GM19395 (cell line): ENCODE data around the gene SBF2.
A peak's percentile ranks its signal among the peaks of the same experiment; 100 is the strongest.
"Not testable (repeated sequence)": the region's sequence is repeated elsewhere in the genome, so short reads cannot be mapped to it uniquely, and the experiment has no call there.

Source experiments
- ATAC-seq: cut with Tn5 transposase; IDR thresholded peaks from one replicate; pipeline ENCODE4 v1.9.1; 2021; ENCODE audit warnings: mild to moderate bottlenecking, moderate library complexity; ENCODE audit not compliant: unreplicated experiment

SBF2 gene

DNA sequence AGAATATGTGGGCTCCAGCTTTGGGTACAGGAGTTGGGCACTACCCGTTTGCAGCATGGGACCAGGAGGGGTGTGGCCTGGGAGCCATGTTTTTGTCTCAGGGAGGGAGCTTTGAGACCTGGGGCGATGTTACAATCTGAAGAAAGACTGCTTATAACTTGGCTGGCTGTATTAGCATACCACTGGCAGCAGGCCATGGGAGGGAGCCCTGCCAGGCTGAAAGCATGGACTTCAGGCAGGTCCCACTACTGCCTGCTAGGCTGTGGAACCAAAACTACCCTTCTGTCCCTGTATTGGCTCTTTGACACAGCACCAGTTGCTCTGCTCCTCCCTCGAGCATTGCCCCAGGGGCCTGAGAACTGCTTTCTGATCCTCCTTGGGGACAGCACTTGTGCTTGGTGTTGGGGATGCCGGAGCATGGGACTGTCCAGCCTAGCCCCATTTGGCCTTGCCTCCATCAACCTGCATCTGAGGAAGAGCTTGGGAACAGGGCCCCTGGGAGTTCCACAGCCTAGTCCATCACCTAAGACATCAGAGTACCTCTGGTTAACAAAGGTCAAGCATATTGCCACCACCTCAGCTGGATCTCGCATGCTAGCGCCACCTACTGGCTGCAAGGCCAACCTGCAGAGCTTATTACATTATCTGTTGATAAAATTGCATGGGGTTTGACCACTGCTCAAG, 217.4 kb downstream of the SBF2 start:
- ATAC-seq: peak; percentile 85

DNA sequence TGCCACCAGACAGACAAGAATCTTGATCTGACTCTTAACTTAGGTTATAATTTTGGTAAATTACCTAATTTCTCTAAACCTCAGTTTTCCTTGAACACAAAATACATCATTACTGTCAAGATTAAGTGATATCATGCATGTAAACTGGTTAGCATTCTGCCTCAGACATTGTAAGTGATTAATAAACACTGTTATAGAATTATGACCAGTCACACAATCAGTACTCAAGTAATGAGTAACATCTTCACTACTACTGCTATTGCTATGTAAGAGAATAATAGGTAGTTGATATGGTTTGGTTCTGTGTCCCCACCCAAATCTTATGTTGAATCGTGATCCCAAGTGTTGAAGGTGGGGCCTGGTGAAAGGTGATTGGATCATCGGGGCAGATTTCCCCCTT, 218.9 kb downstream of the SBF2 start:
- no peak for ATAC-seq

DNA sequence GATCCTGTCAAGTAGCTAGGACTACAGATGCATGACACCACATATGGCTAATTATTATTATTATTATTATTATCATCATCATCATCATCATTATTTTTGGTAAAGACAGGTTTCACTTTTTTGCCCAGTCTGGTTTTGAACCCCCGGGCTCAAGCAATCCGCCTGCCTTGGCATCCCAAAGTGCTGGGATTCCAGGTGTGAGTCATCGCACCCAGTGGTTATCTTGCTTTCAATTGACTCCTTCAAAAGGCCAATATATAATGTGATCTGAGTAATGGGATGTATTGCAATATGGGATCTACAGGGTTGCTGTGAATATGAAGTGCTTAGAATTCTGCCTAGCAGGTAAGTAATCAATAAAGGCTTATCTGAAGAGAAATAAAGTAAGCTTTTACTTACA, 221.2 kb downstream of the SBF2 start:
- ATAC-seq: no peak

DNA sequence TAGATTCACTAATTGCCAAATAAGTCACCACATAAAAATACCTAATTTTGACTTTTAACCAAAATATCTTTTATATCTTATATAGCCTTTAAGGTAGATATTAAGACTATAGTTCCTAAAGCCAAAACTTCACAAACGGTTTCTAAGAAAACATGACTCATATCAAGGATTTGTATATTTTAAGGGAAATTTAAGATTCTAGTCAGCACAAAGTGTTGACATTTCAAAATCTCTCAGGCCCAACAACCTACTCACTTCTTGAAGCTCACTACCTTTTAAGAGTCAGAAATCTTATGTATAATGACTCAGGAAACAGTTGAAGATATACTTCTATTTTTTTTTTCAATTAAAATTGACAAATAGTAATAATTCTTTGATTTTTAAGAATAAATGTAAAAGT, 221.9 kb downstream of the SBF2 start:
- no peak for ATAC-seq

DNA sequence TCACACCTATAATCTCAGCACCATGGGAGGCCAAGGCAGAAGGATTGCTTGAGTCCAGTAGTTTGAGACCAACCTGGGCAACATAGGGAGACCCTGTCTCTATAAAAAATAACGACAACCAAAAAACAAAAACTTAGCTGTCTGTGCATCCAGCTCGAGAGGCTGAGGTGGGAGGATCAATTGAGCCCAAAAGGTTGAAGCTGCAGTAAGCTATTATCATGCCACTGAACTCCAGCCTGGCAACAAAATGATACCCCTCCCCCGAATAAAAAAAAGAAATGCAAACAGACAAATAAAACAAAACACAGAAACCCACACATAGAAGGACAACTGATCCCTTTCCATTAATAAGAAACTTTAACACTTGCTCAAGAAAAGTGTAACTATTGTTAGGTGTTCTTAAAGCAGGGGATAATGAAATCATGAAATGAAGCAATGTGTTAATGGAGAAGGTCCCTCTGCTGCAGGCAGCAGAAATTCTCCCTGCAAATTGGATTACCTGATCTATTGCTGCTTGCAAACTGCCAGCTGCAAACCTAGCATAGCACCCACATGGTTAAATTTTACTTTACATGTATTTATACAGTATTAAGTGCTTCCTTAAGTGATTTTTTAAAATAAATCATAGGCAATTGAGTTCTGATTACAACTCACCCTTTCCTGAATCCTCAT, 226.3 kb downstream of the SBF2 start:
- ATAC-seq: no peak

DNA sequence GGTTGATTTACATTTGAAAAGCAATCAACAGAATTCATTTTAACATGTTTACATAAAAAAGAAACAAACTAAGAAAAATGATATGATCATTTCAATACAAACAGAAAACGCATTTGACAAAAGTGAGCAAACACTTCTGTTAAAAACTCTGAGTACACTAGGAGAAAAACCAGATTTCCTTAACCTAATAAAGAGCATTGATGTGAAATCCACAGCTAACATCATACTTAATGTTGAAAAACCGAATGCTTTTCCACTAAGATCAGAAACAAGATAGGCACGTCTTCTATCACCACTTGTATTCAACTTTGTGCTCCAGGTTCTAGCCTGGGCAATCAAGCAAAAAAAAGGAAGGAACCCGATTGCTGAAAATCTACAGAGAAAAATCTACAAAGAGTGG, 227.6 kb downstream of the SBF2 start:
- ATAC-seq: no peak

DNA sequence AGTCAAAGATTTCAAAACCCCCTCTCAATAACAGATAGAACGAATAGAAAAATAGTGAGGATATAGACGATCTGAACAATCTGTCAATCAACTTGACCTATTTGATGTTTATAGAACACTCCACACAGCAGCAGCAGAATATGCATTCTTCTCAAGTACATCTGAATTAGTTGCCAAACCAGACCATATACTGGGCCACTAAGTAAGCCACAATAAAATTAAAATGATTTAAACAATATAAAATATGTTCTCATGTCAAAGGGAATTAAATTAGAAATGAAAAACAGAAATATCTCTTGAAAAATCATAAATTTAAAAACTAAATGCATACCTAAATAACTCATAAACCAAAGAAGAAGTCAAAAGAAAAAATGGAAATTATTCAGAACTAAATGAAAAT, 229.2 kb downstream of the SBF2 start:
- ATAC-seq: no peak

DNA sequence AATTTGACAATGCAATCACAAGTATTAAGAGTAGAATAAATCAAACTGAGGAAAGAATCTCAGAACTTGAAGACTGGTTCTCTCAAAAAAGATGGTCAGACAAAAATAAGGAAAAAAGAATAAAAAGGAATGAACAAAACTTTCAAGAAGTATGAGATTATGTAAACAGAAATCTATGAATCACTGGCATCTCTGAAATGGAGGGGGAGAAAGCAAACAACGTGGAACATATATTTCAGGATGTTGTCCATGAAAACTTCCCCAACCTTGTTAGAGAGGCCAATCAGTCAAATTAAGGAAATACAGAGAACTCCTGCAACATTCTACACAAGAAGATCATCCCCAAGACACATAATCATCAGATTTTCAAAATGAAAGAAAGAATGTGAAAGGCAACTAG, 235.7 kb downstream of the SBF2 start:
- no peak for ATAC-seq

DNA sequence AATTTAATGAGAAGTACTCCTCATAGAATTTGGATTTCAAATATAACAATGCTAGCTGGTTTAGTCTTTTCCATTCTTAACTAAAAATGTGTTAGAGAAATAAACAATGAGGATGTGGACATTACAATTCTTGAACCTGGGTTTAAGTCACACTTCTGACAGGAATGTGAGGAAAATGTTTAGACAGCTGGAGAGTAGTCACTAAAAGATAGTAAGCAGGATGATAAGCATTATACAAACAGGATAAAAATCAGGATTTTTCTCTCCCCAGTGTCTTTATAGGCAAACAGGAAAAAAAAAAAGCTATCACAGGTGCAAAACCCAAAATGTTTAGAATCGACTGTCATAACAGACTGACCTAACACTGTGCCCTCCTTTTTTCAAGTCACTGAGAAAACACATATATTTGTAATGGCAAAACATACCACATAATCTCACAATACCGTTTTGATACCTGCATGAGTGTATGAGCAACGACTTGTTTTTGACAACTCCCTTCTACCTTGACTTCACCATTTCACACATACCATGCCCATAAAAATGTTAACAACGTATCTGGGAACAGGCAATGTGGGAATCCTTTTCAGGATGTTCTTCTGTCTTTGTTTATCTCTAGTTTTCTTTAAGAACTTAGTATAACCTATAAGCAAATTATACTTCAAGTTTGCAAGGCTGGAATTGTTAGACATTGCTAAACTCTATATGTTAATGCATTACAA, 242.0 kb downstream of the SBF2 start:
- ATAC-seq: no peak

DNA sequence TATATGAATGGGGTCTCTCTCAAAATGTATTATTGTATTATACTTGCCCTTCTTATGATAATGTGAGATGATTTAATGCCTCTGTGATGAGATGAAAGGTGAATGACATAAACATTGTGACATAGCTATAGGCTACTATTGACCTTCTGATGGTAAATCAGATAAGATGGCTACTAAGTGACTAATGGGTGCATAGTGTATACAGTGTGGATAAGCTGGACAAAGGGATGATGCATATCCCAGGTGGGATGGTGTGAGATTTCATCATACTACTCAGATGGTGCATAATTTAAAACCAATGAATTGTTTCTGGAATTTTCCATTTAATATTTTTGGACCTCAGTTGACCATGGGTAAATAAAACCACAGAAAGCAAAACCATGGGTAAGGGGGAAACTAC, 243.5 kb downstream of the SBF2 start:
- ATAC-seq: no peak

DNA sequence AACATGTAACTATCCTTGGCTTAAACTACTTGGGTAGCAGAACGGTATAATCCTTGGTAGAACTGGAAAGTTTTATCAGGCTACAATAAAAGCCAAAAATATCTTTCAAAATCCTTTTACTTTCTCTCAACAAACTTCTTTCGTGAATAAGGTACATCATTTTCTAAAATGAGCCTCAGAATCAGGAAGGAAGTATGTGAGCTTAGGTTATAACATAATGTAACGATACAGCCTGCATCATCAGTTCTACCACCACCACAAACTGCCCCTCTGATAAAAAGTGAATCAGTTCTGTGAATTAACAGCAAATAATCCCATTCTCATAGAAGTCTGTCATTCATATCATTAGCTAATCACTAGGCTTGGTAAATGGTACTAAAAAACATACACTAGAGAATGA, 244.3 kb downstream of the SBF2 start:
- ATAC-seq: no peak

DNA sequence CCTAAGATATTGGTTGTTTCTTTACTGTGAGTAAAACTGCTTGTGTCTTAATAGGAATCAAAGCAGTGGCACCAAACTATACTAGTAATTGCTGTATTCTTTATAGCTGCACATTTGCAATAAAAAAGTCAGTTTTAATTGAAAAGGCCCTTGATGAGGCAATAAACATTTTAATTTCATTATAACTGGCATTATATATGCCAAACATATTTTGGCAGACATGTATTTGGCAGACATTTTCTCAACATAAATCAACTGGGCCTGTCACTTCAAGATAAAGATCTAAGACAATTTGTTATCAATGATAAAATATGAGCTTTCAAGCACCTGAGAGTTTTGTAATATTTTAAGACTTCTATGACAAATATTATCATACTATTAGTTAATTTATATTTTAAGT, 245.7 kb downstream of the SBF2 start:
- no peak for ATAC-seq

DNA sequence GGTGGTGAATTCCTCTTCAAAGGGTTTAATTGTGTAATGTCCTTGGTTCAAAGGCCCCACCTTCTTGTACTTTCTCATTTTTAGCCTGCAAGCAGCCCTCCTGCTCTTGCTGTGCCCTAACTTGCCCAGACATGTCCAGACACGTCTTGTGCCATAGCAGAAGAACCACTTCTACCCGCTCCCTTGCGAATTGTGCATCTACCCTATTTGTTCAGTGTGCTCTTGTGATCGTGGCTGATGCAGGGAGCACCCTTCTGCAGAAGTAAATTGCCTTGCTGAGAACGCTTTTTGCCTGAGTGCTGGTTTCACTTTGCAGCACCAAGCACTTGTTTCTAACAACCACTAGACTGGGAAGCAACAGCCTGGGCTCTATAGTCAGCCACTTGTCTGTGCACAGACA, 249.4 kb downstream of the SBF2 start:
- no peak for ATAC-seq

DNA sequence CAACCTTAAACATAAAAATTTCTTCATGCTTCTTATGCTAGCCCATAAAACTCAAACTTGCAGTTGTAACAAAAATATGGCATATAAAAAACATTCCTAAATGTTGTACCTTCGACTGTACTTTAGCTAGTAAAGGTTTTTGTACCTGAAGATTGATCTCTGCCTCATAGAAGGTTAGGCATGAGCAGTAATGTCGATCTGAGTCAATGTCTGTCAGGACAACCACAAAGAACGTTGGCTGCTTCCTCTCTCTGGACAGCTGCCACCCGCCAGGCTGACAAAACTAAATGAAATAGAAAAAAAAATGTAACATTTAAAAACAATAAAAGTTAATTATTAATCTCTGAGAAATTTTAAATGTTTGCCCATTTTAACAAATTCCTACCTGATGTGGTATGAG, 251.3 kb downstream of the SBF2 start:
- no peak for ATAC-seq

DNA sequence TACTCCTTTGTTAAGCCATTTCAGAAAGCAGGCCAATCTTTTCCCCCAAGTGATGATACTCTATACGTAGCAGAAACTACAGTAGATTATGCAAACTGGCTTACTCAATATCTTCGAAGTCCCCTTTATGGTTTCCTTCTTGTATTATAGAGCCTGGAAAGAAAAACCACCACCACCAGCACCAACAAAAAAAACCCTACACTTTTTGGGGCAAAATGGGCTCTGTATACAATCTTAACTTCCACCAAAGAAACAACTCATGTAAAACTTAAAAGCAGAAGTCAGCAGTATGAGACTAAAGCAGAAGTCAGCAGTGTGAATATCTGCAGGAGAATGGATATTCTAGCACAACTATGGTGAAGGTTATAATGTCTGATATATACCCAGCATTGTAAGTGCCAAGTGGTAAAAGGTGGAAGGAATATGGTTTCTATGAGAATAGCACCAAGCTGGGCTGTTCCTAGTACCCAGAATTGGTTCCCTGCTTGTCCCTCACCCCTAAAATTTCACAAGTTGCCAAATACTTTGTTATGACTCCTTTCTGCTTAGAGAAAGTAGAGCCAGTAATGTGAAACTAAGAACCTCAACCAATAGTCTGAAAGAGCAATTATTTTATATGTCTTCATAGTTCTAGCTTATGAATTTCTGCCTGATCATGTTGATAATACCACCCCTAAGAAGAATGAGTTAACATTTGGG, 252.1 kb downstream of the SBF2 start:
- ATAC-seq: no peak

DNA sequence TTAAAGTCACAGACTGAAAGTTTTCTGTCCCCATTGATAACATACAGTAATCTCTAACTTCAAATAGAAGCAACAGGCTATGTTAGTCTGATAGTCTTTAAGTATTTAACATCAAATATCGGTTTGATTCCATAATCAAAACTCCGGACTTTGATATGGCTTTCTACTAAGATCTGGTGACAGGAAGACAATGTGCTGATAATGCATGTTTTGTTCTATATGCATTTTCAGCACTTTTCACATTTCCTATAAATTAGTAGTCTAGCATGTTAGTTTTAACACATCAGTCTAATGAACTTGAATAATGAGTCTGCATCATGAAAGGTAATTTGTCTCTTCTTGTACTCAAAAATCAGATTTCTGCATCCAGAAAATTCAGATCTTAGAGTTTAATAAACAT, 252.7 kb downstream of the SBF2 start:
- ATAC-seq: no peak

DNA sequence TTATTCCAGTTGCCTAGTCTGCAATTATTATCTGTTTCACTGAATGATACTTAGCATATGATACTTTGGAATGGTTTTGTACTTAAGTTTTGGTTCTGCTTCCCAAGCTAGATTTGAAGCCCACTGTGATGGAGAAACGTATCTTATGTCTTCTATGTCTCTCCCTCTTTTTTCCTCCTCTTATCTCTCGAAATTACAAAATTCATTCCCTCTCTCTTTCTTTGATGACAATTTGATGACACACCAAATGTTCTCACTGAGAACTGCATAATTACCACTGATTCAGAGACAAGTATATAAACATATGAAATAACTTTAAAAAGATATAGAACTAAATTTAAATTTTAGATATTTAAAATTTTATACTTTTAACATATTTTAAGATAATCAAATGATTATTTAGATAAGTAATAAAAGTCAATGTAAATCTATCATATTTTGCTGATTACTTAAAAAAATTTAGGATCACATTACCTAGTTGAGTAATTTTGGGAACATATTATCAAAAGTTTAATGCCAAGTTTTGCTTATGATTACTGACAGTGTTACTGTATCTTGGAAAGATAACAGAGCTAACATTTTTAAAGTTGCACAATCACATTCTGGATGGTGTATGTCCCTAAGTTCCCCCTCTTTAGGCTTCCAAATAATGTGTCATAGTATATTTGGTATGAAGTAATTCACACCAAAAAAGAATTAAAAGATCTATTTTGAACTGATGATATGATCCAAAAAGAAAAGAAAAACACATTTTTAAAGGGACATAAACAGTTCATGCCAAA, 255.3 kb downstream of the SBF2 start:
- no peak for ATAC-seq

DNA sequence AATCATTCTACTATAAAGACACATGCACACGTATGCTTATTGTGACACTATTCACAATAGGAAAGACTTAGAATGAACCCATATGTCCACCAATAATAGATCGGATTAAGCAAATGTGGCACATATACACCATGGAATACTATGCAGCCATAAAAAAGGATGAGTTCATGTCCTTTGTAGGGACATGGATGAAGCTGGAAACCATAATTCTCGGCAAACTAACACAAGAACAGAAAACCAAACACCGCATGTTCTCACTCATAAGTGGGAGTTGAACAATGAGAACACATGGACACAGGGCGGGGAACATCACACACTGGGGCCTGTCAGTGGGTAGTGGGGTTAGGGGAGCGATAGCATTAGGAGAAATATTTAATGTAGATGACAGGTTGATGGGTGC, 258.1 kb downstream of the SBF2 start:
- not testable (repeated sequence) for ATAC-seq

DNA sequence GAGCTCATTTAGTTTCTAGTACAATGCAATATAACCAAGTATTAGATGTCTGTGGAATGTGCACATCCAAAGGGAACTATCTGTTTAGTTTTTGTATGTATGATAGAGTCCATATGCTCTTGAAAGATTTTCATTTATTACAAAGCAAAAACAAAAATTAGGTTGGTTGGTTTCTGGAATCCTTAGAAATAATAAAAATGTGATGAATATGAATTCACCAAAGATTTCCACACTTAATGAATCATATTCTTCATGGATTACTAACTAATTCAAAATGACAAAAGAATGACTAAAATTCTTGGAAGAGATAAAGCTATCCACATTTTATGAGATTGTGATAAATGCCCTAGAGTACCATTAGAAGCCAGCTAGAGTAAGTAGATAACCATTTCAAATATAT, 261.1 kb downstream of the SBF2 start:
- no peak for ATAC-seq

DNA sequence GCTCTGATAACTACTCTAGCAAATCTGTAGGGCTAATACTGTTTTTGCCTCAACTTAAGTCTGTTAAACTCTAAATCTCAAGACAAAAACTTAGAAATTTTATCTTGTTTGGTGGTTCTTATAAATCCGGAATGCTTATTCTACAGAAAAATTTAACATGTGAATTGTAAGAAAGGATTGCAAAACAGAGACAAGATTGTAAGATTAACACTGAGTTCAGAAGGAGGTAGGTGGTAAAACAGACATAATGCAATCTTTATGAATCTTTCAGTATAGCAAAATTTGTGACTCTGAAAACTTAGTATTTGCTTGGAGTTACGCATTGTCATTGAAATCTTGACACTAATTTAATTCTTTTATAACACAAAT, 263.9 kb downstream of the SBF2 start:
- no peak for ATAC-seq
